HepG2 (cell line): ENCODE measurements around the gene H1-8. TPM values are rescaled to one million over a fixed set of nuclear protein-coding genes. Genes with fewer than 3 reads are reported as not detected.

Experiments
- CHCHD3 ChIP-seq: sonication (generic); formaldehyde crosslinking; IDR thresholded peaks from 2 replicates; pipeline ENCODE4 v1.8.0; 2022; ENCODE audit warnings: mild to moderate bottlenecking, missing genetic modification reagents, moderate library complexity
- GZF1 ChIP-seq: sonication (generic); formaldehyde crosslinking; IDR thresholded peaks from 2 replicates; pipeline ENCODE4 v1.5.1; 2020; ENCODE audit warnings: mild to moderate bottlenecking, missing genetic modification reagents
- MBNL3 ChIP-seq: fragments of 250-450 bp; sonication (Bioruptor Pico); conservative IDR thresholded peaks from 2 replicates; pipeline ENCODE4 v1.8.0; 2022; ENCODE audit warnings: mild to moderate bottlenecking, inconsistent platforms
- MEIS1 ChIP-seq: sonication (generic); formaldehyde crosslinking; IDR thresholded peaks from 2 replicates; pipeline ENCODE4 v1.9.0; 2021; ENCODE audit warnings: mild to moderate bottlenecking, missing genetic modification reagents, moderate library complexity, borderline replicate concordance
- NCOA1 ChIP-seq: sonication (generic); formaldehyde crosslinking; IDR thresholded peaks from 2 replicates; pipeline ENCODE4 v1.9.0; 2021; ENCODE audit warnings: missing genetic modification reagents
- NFYB ChIP-seq: sonication (generic); formaldehyde crosslinking; IDR thresholded peaks from 2 replicates; pipeline ENCODE4 v1.4.0; 2020; ENCODE audit warnings: missing genetic modification reagents
- NR1H2 ChIP-seq: sonication (generic); formaldehyde crosslinking; IDR thresholded peaks from 2 replicates; pipeline ENCODE4 v1.8.1; 2022; ENCODE audit warnings: low read depth, missing genetic modification reagents, borderline replicate concordance
- TEAD3 ChIP-seq: optimal IDR thresholded peaks from 2 replicates; pipeline ENCODE3; 2016; ENCODE audit warnings: borderline replicate concordance
- TOPORS ChIP-seq: sonication (generic); formaldehyde crosslinking; IDR thresholded peaks from 2 replicates; pipeline ENCODE4 v1.8.0; 2023; ENCODE audit warnings: mild to moderate bottlenecking, missing genetic modification reagents
- TRAFD1 ChIP-seq: sonication (generic); formaldehyde crosslinking; IDR thresholded peaks from 2 replicates; pipeline ENCODE4 v1.5.1; 2020; ENCODE audit warnings: missing genetic modification reagents, mild to moderate bottlenecking, borderline replicate concordance
- ZNF510 ChIP-seq: sonication (generic); formaldehyde crosslinking; IDR thresholded peaks from 2 replicates; pipeline ENCODE4 v1.4.0; 2020; ENCODE audit warnings: low read depth, mild to moderate bottlenecking, missing genetic modification reagents
- ZNF709 ChIP-seq: sonication (generic); formaldehyde crosslinking; IDR thresholded peaks from 2 replicates; pipeline ENCODE4 v1.5.0; 2020; ENCODE audit warnings: mild to moderate bottlenecking, missing genetic modification reagents
- ZNF775 ChIP-seq: sonication (generic); formaldehyde crosslinking; IDR thresholded peaks from 2 replicates; pipeline ENCODE4 v1.4.0; 2020; ENCODE audit warnings: missing genetic modification reagents, mild to moderate bottlenecking, moderate library complexity, borderline replicate concordance
- ZNF781 ChIP-seq: sonication (generic); formaldehyde crosslinking; IDR thresholded peaks from 2 replicates; pipeline ENCODE4 v1.5.1; 2020; ENCODE audit warnings: borderline replicate concordance, mild to moderate bottlenecking, missing genetic modification reagents; ENCODE audit errors: not compliant biosample characterization
- ZNF839 ChIP-seq: sonication (generic); formaldehyde crosslinking; IDR thresholded peaks from 2 replicates; pipeline ENCODE4 v1.4.0; 2020; ENCODE audit warnings: missing genetic modification reagents, mild to moderate bottlenecking, borderline replicate concordance
- polyA plus RNA-seq, 8 experiments: library from polyadenylated mRNA; depleted of rRNA in 3 of 8; stranded (reverse) in 7 of 8; unstranded in 1 of 8; fragments of >200 nt; fragmentation: Illumina TruSeq in 4 of 8; extraction: Trizol in 4 of 8; gene quantifications; 2 replicates each; pipeline versions ENCODE4 v1.2.1 to v1.2.3, GENCODE V29; 2011 to 2016; ENCODE audit warnings: low read depth in 4 of 8, missing spikeins in 1 of 8, mixed read lengths in 1 of 8; ENCODE audit not compliant: insufficient read depth in 1 of 8
- total RNA-seq, 5 experiments: library from RNA; depleted of rRNA; stranded (reverse); fragments of >200 nt; fragmentation: Illumina TruSeq; extraction: Trizol; gene quantifications; 2 replicates each; pipeline ENCODE4 v1.2.3, GENCODE V29; 2016; ENCODE audit warnings: low read depth in 1 of 5
- TF ChIP-seq, protein P1 (sequence below), 2 experiments: sonication (generic) in 1 of 2; formaldehyde crosslinking in 1 of 2; IDR thresholded peaks; 2 replicates each; pipeline versions ENCODE4 v1.5.1 to v1.6.1; 2011 to 2020; ENCODE audit warnings: borderline replicate concordance in 1 of 2, low read depth in 1 of 2, low read length in 1 of 2, mild to moderate bottlenecking in 1 of 2, missing genetic modification reagents in 1 of 2, moderate library complexity in 1 of 2
- TF ChIP-seq, protein P2 (sequence below): sonication (generic); formaldehyde crosslinking; IDR thresholded peaks from 2 replicates; pipeline ENCODE4 v1.5.0; 2020; ENCODE audit warnings: missing genetic modification reagents, mild to moderate bottlenecking, borderline replicate concordance
- TF ChIP-seq, protein P3 (sequence below): sonication (generic); formaldehyde crosslinking; IDR thresholded peaks from 2 replicates; pipeline ENCODE4 v1.4.0; 2020; ENCODE audit warnings: missing genetic modification reagents

H1-8 gene
- total and polyA plus RNA-seq, 2 of the 13 experiments (the other 11 are each of a cell fraction or from before 2014, with no cell fraction given), result 0.08 TPM; not detected in 1

- TF ChIP-seq MBNL3 (CRISPR knock-in tag) (no peak), GZF1 (peak; percentile 53; the same call in 1 of the 2 replicates), ZNF781 (peak; percentile 88), CHCHD3 (no peak), NR1H2 (CRISPR knock-in tag) (no peak), TRAFD1 (CRISPR knock-in tag) (no peak), ZNF775 (CRISPR knock-in tag) (0 out of 2 replicates have a peak, but pooled peaks have one; percentile 23), ZNF510 (CRISPR knock-in tag) (peak; percentile 26; the same call in 1 of the 2 replicates), NCOA1 (no peak), ZNF839 (CRISPR knock-in tag) (no peak), MEIS1 (CRISPR knock-in tag) (no peak; the same call in 1 of the 2 replicates), NFYB (CRISPR knock-in tag) (no peak), TOPORS (CRISPR knock-in tag) (no peak; the same call in 1 of the 2 replicates), ZNF709 (no peak), TEAD3 (peak; percentile 86)
- TF ChIP-seq, protein P1, sequence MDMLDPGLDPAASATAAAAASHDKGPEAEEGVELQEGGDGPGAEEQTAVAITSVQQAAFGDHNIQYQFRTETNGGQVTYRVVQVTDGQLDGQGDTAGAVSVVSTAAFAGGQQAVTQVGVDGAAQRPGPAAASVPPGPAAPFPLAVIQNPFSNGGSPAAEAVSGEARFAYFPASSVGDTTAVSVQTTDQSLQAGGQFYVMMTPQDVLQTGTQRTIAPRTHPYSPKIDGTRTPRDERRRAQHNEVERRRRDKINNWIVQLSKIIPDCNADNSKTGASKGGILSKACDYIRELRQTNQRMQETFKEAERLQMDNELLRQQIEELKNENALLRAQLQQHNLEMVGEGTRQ (IDR thresholded peaks at IDR 0.05; ENCODE audit: low read depth, low read length), result no peak
- TF ChIP-seq, protein P1 (CRISPR knock-in tag; IDR thresholded peaks at IDR 0.05; ENCODE audit: borderline replicate concordance), result no peak
- TF ChIP-seq, protein P2, sequence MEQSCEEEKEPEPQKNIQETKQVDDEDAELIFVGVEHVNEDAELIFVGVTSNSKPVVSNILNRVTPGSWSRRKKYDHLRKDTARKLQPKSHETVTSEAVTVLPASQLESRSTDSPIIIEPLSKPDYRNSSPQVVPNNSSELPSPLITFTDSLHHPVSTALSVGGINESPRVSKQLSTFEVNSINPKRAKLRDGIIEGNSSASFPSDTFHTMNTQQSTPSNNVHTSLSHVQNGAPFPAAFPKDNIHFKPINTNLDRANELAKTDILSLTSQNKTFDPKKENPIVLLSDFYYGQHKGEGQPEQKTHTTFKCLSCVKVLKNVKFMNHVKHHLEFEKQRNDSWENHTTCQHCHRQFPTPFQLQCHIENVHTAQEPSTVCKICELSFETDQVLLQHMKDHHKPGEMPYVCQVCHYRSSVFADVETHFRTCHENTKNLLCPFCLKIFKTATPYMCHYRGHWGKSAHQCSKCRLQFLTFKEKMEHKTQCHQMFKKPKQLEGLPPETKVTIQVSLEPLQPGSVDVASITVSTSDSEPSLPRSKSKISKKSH (CRISPR knock-in tag), result 0 out of 2 replicates have a peak, but pooled peaks have one; percentile 25
- TF ChIP-seq, protein P3, sequence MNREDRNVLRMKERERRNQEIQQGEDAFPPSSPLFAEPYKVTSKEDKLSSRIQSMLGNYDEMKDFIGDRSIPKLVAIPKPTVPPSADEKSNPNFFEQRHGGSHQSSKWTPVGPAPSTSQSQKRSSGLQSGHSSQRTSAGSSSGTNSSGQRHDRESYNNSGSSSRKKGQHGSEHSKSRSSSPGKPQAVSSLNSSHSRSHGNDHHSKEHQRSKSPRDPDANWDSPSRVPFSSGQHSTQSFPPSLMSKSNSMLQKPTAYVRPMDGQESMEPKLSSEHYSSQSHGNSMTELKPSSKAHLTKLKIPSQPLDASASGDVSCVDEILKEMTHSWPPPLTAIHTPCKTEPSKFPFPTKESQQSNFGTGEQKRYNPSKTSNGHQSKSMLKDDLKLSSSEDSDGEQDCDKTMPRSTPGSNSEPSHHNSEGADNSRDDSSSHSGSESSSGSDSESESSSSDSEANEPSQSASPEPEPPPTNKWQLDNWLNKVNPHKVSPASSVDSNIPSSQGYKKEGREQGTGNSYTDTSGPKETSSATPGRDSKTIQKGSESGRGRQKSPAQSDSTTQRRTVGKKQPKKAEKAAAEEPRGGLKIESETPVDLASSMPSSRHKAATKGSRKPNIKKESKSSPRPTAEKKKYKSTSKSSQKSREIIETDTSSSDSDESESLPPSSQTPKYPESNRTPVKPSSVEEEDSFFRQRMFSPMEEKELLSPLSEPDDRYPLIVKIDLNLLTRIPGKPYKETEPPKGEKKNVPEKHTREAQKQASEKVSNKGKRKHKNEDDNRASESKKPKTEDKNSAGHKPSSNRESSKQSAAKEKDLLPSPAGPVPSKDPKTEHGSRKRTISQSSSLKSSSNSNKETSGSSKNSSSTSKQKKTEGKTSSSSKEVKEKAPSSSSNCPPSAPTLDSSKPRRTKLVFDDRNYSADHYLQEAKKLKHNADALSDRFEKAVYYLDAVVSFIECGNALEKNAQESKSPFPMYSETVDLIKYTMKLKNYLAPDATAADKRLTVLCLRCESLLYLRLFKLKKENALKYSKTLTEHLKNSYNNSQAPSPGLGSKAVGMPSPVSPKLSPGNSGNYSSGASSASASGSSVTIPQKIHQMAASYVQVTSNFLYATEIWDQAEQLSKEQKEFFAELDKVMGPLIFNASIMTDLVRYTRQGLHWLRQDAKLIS (CRISPR knock-in tag), result 0 out of 2 replicates have a peak, but pooled peaks have one; percentile 13
These were observed 53.5 kb downstream of the H1-8 start (continued) for GRCh38 chr3:129596194-129597086.
